GM18526 (cell line): ENCODE results near the gene MINDY3.

ENCODE experiments used
- POLR2A ChIP-seq: IDR thresholded peaks from 3 replicates; pipeline ENCODE4 v1.6.1; 2011; ENCODE audit not compliant: insufficient read length; ENCODE audit errors: extremely low read depth

Gene MINDY3

GRCh38 chr10:15863323-15863722 is 3.0 kb upstream of the MINDY3 start:
- TF ChIP-seq POLR2A, result no peak

GRCh38 chr10:15860692-15861201 is 440 bp upstream of the MINDY3 start:
- TF ChIP-seq POLR2A, result no peak

GRCh38 chr10:15859509-15859905 is 800 bp downstream of the MINDY3 start:
- TF ChIP-seq POLR2A, result no peak

GRCh38 chr10:15858861-15859281 is 1.4 kb downstream of the MINDY3 start:
- no peak for TF ChIP-seq POLR2A

- no peak for TF ChIP-seq POLR2A
Measured at GRCh38 chr10:15857107-15857575, 3.2 kb downstream of the MINDY3 start.

- no peak for TF ChIP-seq POLR2A
Measured at GRCh38 chr10:15856328-15857015, 3.8 kb downstream of the MINDY3 start.

GRCh38 chr10:15853800-15854199 is 6.5 kb downstream of the MINDY3 start:
- no peak for TF ChIP-seq POLR2A

- no peak for TF ChIP-seq POLR2A
Measured at GRCh38 chr10:15852111-15852557, 8.2 kb downstream of the MINDY3 start.

GRCh38 chr10:15849316-15849715 is 11.0 kb downstream of the MINDY3 start:
- no peak for TF ChIP-seq POLR2A

- TF ChIP-seq POLR2A, result no peak
Measured at GRCh38 chr10:15847481-15847880, 12.8 kb downstream of the MINDY3 start.

- no peak for TF ChIP-seq POLR2A
Measured at GRCh38 chr10:15844517-15844916, 15.8 kb downstream of the MINDY3 start.

GRCh38 chr10:15843695-15844094 is 16.6 kb downstream of the MINDY3 start:
- no peak for TF ChIP-seq POLR2A

- no peak for TF ChIP-seq POLR2A
Measured at GRCh38 chr10:15842556-15843169, 17.6 kb downstream of the MINDY3 start.

- TF ChIP-seq POLR2A, result no peak
Measured at GRCh38 chr10:15841696-15842095, 18.6 kb downstream of the MINDY3 start.

- no peak for TF ChIP-seq POLR2A
Measured at GRCh38 chr10:15836807-15837206, 23.5 kb downstream of the MINDY3 start.

GRCh38 chr10:15829495-15829894 is 30.8 kb downstream of the MINDY3 start:
- no peak for TF ChIP-seq POLR2A
